Aorta (tissue), 5 donors: ENCODE measurements around the gene FAM241A. TPM values are rescaled to one million over a fixed set of nuclear protein-coding genes. Genes with fewer than 3 reads are reported as not detected.

Experiments
- ATAC-seq: fragments of 200-7000 bp; cut with Tn5 transposase; one replicate; pipeline ENCODE4 v1.9.1; 2022; ENCODE audit warnings: moderate library complexity; ENCODE audit not compliant: low FRiP score
- DNase-seq, 2 donors: peaks; one replicate each; pipeline ENCODE4 v3.0.0-alpha.2; 2020
- H3K27ac ChIP-seq, 2 donors: one replicate each; pipeline ENCODE4 v1.5.1; 2013; ENCODE audit warnings: low read length in 2 of 2, mild to moderate bottlenecking in 2 of 2, moderate library complexity in 2 of 2, control low read depth in 1 of 2, inconsistent platforms in 1 of 2, low read depth in 1 of 2
- H3K27me3 ChIP-seq, 2 donors: one replicate each; pipeline ENCODE4 v1.6.1; 2013; ENCODE audit warnings: control low read depth in 1 of 2, low read length in 1 of 2, mild to moderate bottlenecking in 1 of 2, moderate library complexity in 1 of 2; ENCODE audit not compliant: insufficient read depth in 2 of 2, control insufficient read depth in 1 of 2
- H3K36me3 ChIP-seq, 2 donors: one replicate each; pipeline ENCODE4 v1.6.1; 2013; ENCODE audit warnings: control low read depth in 1 of 2, low read length in 1 of 2, mild to moderate bottlenecking in 1 of 2; ENCODE audit not compliant: insufficient read depth in 2 of 2, control insufficient read depth in 1 of 2
- H3K4me1 ChIP-seq, 2 donors: one replicate each; pipeline ENCODE4 v1.6.1; 2013; ENCODE audit warnings: low read length in 2 of 2, control low read depth in 1 of 2, mild to moderate bottlenecking in 1 of 2, moderate library complexity in 1 of 2; ENCODE audit not compliant: insufficient read depth in 2 of 2, control insufficient read depth in 1 of 2
- H3K4me3 ChIP-seq, 2 donors: one replicate each; pipeline ENCODE4 v1.5.1; 2013; ENCODE audit warnings: low read length in 2 of 2, control low read depth in 1 of 2, mild to moderate bottlenecking in 1 of 2
- H3K9me3 ChIP-seq: one replicate; pipeline ENCODE4 v1.6.1; 2013; ENCODE audit warnings: mild to moderate bottlenecking, low read length; ENCODE audit not compliant: control insufficient read depth
- WGBS, 2 donors: extraction: QIAGEN DNeasy Blood & Tissue Kit; methylation state at CpG; one replicate each; pipeline ENCODE4 v1.1.7; 2013; 5-methylcytosine and 5-hydroxymethylcytosine counted together
- intact Hi-C, 2 donors: fragments of 100-400 bp; cut with DNase I; formaldehyde crosslinking; loops; one replicate each; pipeline versions ENCODE4 v1.14.2 to v1.15.0; 2022
- long read RNA-seq, 2 donors: library from polyadenylated mRNA; unstranded; transcript quantifications; one replicate each; pipeline ENCODE4 v2.0.0, GENCODE V29; 2020 to 2021
- polyA plus RNA-seq, 2 donors: library from polyadenylated mRNA; stranded (reverse); fragments of 200-250 nt; gene quantifications; one replicate each; pipeline ENCODE4 v1.2.3, GENCODE V29; 2013
- total RNA-seq, 2 donors: library from RNA; stranded (reverse); fragmentation: NEBNext Ultra II Directional; extraction: Animal tissue kit (Norgen Biotek cat#: 25700); gene quantifications; one replicate each; pipeline ENCODE4 v1.2.1, GENCODE V29; 2021
- donor health status: healthy with polysubstance abuse.
- donor health status: Bipolar disorder and iron deficiency.
- donor health status: DM: no; HTN: no; CAD: no.
- donor health status: DM: no; HTN: no; CAD: no.
- donor health status: DM: yes; HTN: yes; CAD: no.

FAM241A gene
- total RNA-seq (1 to 10 TPM; 7.1 to 8.9 TPM), polyA plus RNA-seq (1 to 10 TPM; 2.2 to 2.8 TPM)
- long read RNA-seq, donor 1, full-length matches to known transcripts, result 2 of 7 reads
- long read RNA-seq, donor 1, partial matches to known transcripts, result 0 of 7 reads
- long read RNA-seq, donor 1, other reads (novel, unspliced or antisense), result 5 of 7 reads
- long read RNA-seq, donor 2, full-length matches to known transcripts, result 65 of 77 reads
- long read RNA-seq, donor 2, partial matches to known transcripts, result 0 of 77 reads
- long read RNA-seq, donor 2, other reads (novel, unspliced or antisense), result 12 of 77 reads

DNA sequence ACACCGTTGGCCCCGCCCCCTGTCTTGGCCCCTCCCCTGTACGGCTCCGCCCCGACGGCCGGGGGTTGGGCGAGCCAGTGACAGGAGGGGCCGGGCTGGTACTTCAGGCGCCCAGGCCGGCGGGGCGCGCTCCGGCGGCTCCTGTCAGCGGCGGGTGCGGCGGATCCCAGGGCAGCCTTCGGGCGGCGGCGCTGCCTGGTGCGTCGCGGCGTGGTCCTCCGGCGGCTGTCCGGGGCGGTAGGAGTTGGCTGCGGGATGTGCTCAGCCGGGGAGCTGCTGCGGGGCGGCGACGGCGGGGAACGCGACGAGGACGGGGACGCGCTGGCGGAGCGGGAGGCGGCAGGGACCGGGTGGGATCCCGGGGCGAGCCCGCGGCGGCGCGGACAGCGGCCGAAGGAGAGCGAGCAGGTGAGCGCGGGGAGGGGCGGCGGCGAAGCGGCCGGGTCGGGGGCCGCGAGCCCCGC lies at the start of gene FAM241A:
TSS of gene FAM241A (plus strand) at position 129 of the 464 bp plus-strand sequence. CDS start at position 256, 127 bp downstream.
- no peaks in the 10 kb centered on the region for H3K27me3 ChIP-seq
- no peaks in the 10 kb centered on the region for H3K9me3 ChIP-seq
- intact Hi-C loops, result loop anchor here in 1 of 2 donors (1.0 kb wide), 1 partner anchor 87 kb away; no protein-coding TSS in a partner anchor
- H3K4me3 ChIP-seq, result peak within 1 kb of the TSS; percentile 75 to 97
- no peaks in the 10 kb centered on the region for H3K36me3 ChIP-seq
- peaks cover 0 to 4% of the 10 kb centered on the region in 2 donors for H3K4me1 ChIP-seq
- 1% methylated on average over 38 to 70 of the region's 70 CpGs for WGBS, 2 donors
- ATAC-seq (peak; percentile 99), DNase-seq (peak; percentile 89 to 96)
- H3K27ac ChIP-seq, result peak within 1 kb of the TSS in 1 of 2 donors; percentile 86

DNA sequence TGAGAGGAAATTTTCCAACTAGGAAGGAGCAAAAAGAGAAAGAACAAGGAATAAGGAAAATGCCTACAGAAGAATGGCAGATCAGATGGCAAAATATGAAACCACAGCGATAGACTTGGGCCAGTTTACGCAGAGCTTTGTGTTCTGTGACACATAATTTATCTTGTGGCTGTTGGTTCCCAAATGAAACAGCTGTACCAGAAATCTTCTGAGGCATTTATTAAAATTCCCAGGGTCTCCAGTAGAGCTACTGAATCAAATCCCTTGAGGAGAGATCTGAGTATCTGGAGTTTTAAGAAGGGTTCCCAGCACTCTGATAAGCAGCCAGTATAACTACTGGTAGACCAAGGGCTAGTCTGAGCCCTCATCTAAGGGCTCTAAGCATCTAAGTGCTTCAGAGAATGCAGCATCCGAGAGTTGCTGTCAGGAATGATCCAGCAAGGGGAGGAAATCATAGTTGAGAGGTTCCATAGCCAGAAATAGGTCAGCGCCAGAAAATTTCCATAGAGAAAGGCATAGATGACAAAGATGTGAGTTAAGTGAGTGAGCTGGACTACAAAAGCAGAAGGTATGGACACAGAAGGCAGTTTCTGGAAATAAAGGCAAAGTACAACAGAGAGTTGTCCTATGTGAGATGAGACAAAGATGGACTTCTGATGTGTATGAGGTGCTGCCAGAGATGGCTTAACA lies 46.3 kb upstream of the FAM241A start:
- ATAC-seq (no peak), DNase-seq (no peak)
- H3K4me1 ChIP-seq, result no peaks in the 10 kb centered on the region
- H3K27ac ChIP-seq, result no peak overlapping the region
- 42 to 44% methylated on average over 4 of the region's 4 CpGs for WGBS, 2 donors
- no peaks in the 10 kb centered on the region for H3K9me3 ChIP-seq
- no peaks in the 10 kb centered on the region for H3K27me3 ChIP-seq
- no peaks in the 10 kb centered on the region for H3K36me3 ChIP-seq
- no peak overlapping the region for H3K4me3 ChIP-seq
- intact Hi-C loops, result loop anchor here (2.0 to 5.0 kb wide), 2 partner anchors 136 to 508 kb away; no protein-coding TSS in a partner anchor

DNA sequence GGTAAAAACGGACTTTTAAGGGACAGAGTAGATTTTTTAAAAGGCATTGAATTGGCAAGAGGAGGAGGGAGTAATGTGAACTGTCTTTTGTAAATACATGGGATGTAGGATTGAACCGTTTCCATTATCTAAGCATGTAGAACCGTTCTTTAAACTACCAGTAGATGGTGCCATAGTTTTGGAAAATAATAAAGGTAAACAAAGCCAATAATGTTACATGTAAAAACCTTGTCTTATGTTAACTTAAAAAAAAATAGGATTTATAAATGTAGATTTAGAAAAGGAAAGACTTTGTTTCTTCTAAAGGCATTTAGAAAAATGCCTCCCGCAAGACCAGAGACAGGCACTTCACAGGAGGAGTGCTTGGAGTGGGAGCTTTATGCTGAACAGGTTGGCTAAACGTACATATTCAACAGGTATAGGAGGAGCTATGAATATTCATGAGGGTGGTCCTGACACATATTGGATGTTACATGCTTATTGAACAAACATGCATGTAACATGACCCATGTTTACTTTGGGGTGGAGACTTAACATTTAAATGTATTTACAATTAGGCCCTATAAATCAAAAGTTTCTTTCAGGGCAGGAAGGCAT lies 45.5 kb upstream of the FAM241A start:
- no peaks in the 10 kb centered on the region for H3K27me3 ChIP-seq
- WGBS, 2 donors, result 9 to 13% methylated on average over 5 of the region's 5 CpGs
- intact Hi-C loops, result loop anchor here (2.0 to 5.0 kb wide), 2 partner anchors 135 to 508 kb away; no protein-coding TSS in a partner anchor

DNA sequence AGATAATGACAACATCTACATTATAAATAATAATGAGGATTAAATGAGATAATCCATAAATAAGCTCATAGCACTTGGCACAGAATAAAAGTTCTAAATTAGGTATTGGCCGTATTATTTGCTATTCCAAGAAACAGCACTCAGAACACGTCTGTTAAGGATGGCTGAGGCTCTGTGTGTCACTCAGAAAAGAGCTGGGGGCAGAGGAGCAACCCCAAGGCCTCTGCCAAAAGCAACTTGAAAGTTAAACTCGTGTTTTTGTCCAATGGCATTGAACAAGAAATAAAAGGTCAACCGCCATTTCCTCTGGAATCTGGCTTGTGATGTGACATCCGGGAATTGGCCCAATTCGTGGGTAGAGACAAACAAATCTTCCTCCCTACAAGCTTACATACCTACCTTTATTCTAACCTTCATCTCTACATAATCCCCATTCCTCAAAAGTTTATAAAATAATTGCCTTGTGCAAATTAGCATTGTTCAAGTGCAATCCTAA lies 42.3 kb upstream of the FAM241A start:
- intact Hi-C loops, result no loop called here
- 59% methylated on average over 6 of the region's 6 CpGs for WGBS, 2 donors
- H3K36me3 ChIP-seq, result no peaks in the 10 kb centered on the region
- no peaks in the 10 kb centered on the region for H3K27me3 ChIP-seq
- ATAC-seq, result no peak
- no peak for DNase-seq
- no peak overlapping the region for H3K27ac ChIP-seq
- H3K4me3 ChIP-seq, result no peak overlapping the region
- no peaks in the 10 kb centered on the region for H3K4me1 ChIP-seq
- no peaks in the 10 kb centered on the region for H3K9me3 ChIP-seq

More for the DNA sequence above, 45.5 kb upstream of the FAM241A start:
- Histone ChIP-seq H3K36me3 (no peaks in the 10 kb centered on the region), H3K9me3 (no peaks in the 10 kb centered on the region), H3K4me3 (no peak overlapping the region), H3K27ac (no peak overlapping the region), H3K4me1 (no peaks in the 10 kb centered on the region)
- no peak for DNase-seq
- peak; percentile 79 for ATAC-seq

DNA sequence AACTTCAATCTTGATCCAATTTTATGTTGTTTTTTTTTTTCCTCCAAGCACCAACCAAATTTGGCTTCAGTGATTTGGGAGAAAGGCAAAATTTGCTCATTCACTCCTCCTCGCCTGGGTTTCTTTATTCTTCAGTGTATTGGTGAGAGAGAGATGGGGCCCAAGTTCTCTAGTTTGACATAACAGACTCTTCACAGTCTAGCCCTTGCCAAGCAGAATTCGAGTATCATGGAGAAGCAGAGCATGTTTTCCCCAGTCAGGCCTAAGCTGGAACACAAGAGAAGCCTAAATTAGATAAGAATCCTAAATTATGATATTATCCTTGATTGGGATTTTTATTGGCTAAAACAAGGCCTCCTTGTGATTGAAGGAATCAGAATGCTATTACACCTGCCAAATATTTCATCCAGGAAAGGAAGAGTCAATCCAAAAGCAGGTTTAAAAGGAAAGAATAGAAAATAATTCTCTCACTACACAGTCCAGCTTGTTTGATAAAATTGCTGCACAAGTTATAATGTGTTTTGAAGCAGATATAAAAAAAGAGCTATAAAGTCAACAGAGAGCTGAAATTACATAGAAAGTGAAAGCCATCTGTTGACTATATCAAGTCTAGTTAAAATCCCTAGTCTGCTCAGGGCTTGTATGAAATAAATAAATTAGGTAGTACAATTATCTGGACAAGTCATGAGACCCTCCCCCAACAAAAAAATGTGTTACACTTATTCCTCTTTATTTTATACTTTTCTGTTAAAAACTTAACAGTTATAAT lies 39.9 kb upstream of the FAM241A start:
- DNase-seq, result no peak
- Histone ChIP-seq H3K36me3 (no peaks in the 10 kb centered on the region), H3K4me1 (no peaks in the 10 kb centered on the region), H3K9me3 (no peaks in the 10 kb centered on the region), H3K27me3 (no peaks in the 10 kb centered on the region), H3K4me3 (no peak overlapping the region), H3K27ac (no peak overlapping the region)
- 74 to 80% methylated on average over 2 of the region's 2 CpGs for WGBS, 2 donors
- intact Hi-C loops, result no loop called here
- ATAC-seq, result no peak

DNA sequence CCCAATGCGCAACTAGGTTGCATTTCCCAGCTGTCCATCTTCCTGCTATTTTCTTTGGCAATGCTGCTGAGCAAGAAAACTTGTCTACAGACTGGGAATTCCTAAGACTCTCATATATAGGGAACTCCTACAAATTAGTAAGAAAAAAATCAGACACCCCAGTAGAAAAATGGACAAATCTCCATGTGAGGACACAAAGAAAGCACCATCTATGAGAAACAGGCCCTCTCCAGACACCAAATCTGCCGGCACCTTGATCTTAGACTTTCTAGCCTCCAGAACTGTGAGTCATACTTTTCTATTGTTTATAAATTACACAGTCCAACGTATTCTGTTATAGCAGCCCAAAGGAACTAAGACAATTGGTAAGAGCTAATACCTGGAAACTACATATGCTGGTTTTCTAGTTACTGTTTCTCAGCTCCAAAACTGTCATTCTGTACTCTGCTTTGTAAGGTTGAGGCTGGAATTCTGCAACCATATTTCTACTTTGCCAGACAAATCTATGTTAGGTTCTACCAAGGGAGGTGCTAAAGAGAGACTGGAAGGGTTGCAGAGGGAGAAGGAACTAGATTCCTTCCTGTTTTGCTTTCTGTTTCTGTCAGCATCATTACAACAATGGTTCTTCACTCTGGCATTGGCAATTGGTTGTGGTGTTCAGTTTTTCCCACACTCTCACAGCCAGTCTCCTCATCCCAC lies 35.7 kb upstream of the FAM241A start:
- 9 to 13% methylated on average over 3 of the region's 3 CpGs for WGBS, 2 donors
- ATAC-seq, result no peak
- Histone ChIP-seq H3K4me1 (no peaks in the 10 kb centered on the region), H3K27me3 (no peaks in the 10 kb centered on the region), H3K36me3 (no peaks in the 10 kb centered on the region), H3K27ac (no peak overlapping the region), H3K9me3 (no peaks in the 10 kb centered on the region), H3K4me3 (no peak overlapping the region)
- intact Hi-C loops, result no loop called here
- DNase-seq, result no peak

DNA sequence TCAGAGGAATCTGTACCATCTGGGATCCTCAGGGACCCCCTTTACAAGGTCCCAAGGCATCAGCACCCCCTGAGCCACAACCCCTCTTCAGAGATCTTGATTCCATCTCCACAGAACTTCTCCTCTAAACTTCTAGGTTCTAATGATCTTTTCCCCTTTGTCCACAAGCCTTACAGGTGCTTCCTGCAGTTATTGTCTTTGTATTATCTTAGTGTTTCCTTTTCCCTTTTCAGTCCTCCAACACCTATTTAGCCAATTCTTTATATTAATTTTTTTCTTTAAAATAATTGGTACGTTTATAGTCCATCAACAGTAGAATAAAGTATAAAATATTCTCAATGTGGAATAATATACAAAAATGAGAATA lies 35.2 kb upstream of the FAM241A start:
- 81 to 87% methylated on average over 1 of the region's 1 CpG for WGBS, 2 donors
- Histone ChIP-seq H3K36me3 (no peaks in the 10 kb centered on the region), H3K4me1 (no peaks in the 10 kb centered on the region), H3K9me3 (no peaks in the 10 kb centered on the region), H3K4me3 (no peak overlapping the region), H3K27me3 (no peaks in the 10 kb centered on the region), H3K27ac (no peak overlapping the region)
- intact Hi-C loops, result no loop called here
- DNase-seq (no peak), ATAC-seq (no peak)

DNA sequence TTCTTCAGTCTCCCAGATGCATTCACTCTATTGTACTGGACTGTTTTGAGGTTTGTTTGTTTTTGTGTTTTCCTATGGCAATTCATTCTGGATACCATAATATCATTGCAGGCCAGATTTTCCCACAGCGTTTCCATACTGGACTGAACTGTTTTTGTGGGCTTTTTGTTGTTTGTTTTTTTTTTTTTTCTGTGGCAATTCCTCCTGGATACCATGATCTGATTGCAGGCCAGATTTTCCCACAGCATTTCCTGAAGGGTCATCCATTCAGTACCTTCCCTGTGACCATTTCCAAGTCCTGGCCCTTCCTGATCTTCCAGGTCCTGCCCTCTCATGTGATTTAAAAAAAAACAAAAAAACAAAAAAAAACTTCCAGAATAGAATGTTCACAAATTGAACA lies 33.9 kb upstream of the FAM241A start:
- ATAC-seq (no peak), DNase-seq (no peak)
- intact Hi-C loops, result no loop called here
- H3K27ac ChIP-seq, result no peak overlapping the region
- no peak overlapping the region for H3K4me3 ChIP-seq
- H3K36me3 ChIP-seq, result no peaks in the 10 kb centered on the region
- no peaks in the 10 kb centered on the region for H3K4me1 ChIP-seq
- WGBS, 2 donors, result 66 to 70% methylated on average over 1 of the region's 1 CpG
- no peaks in the 10 kb centered on the region for H3K27me3 ChIP-seq
- no peaks in the 10 kb centered on the region for H3K9me3 ChIP-seq
